Measurements from ENCODE around the gene LSM5.

DNA sequence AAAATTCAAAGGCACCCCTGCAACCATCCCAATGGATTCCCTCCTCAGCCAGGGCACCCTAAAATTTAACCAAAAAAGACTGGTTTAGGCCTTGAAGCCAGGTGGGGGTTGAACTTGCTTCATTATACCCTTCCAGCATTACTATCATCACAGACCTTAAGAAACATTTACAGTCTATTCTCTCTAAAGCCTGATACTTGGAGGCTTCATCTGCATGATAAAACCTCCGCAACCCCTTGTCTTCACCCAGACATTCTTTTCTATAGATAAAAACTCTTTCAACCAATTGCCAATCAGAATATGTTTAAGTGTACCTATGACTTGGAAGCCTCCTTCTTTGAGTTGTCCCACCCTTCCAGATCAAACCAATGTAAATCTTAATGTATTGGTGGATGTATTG is 23.0 kb upstream of the LSM5 start:
- TF ChIP-seq, protein P1, sequence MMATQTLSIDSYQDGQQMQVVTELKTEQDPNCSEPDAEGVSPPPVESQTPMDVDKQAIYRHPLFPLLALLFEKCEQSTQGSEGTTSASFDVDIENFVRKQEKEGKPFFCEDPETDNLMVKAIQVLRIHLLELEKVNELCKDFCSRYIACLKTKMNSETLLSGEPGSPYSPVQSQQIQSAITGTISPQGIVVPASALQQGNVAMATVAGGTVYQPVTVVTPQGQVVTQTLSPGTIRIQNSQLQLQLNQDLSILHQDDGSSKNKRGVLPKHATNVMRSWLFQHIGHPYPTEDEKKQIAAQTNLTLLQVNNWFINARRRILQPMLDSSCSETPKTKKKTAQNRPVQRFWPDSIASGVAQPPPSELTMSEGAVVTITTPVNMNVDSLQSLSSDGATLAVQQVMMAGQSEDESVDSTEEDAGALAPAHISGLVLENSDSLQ (IDR thresholded peaks at IDR 0.05): no peak
- TF ChIP-seq SP1 (IDR thresholded peaks at IDR 0.05): no peak
- TF ChIP-seq BHLHE40 (IDR thresholded peaks at IDR 0.05; ENCODE audit: borderline replicate concordance): no peak
- no peak for TF ChIP-seq TARDBP (IDR thresholded peaks at IDR 0.05)
- TF ChIP-seq NFRKB (IDR thresholded peaks at IDR 0.05): no peak
- TF ChIP-seq HDGF (IDR thresholded peaks at IDR 0.05; ENCODE audit: borderline replicate concordance): no peak

Measured in HEK293T (cell line).